PC-9 (cell line): Measurements from ENCODE around the gene LOX. TPM values are rescaled to one million over a fixed set of nuclear protein-coding genes. Genes with fewer than 3 reads are reported as not detected.

Source experiments
- BruUV-seq: library from RNA; stranded (reverse); fragments of 400-500 nt; replicated peaks from 2 replicates; lab custom pipeline; 2021; lab: Mats Ljungman, UMichigan
- CTCF ChIA-PET: fragments of 300-600 bp; sonication (Branson Sonifier 250); formaldehyde crosslinking; loops from one replicate; lab custom pipeline; 2022; ENCODE audit warnings: antibody characterized with exemption; lab: Charles Lee
- POLR2A ChIA-PET: fragments of 300-600 bp; sonication (Branson Sonifier 250); formaldehyde crosslinking; loops from one replicate; lab custom pipeline; 2022; ENCODE audit warnings: antibody characterized with exemption; ENCODE audit not compliant: unreplicated experiment; lab: Charles Lee
- DNase-seq, 2 experiments: peaks; one replicate each; pipeline versions ENCODE4 v3.0.0 to v3.0.0-alpha.2; 2015 to 2022; ENCODE audit warnings: mixed read lengths in 1 of 2
- H2AFZ ChIP-seq: fragments of 200-600 bp; sonication (generic); 2 replicates; pipeline ENCODE4 v1.8.1; 2017; ENCODE audit warnings: antibody characterized with exemption
- H3F3A ChIP-seq: fragments of 200-600 bp; sonication (generic); 2 replicates; pipeline ENCODE4 v1.8.1; 2017; ENCODE audit warnings: antibody characterized with exemption, mild to moderate bottlenecking, low read depth; ENCODE audit not compliant: insufficient read depth
- H3K27ac ChIP-seq: fragments of 200-600 bp; sonication (generic); 2 replicates; pipeline ENCODE4 v1.6.1; 2016; ENCODE audit warnings: mixed run types
- H3K27me3 ChIP-seq: fragments of 200-600 bp; sonication (generic); 2 replicates; pipeline ENCODE4 v1.6.1; 2016; ENCODE audit warnings: low read depth, mixed run types; ENCODE audit not compliant: insufficient read depth
- H3K36me3 ChIP-seq: fragments of 200-600 bp; sonication (generic); 2 replicates; pipeline ENCODE4 v1.6.1; 2016; ENCODE audit warnings: low read depth, mixed run types
- H3K4me1 ChIP-seq: fragments of 200-600 bp; sonication (generic); replicated peaks from 2 replicates; pipeline ENCODE4 v1.6.1; 2016; ENCODE audit warnings: mixed run types; ENCODE audit not compliant: insufficient read depth
- H3K4me2 ChIP-seq: fragments of 200-600 bp; sonication (generic); 2 replicates; pipeline ENCODE4 v1.6.1; 2017; ENCODE audit warnings: mixed run types
- H3K4me3 ChIP-seq: fragments of 200-600 bp; sonication (generic); 2 replicates; pipeline ENCODE4 v1.6.1; 2016; ENCODE audit warnings: mixed run types
- H3K79me2 ChIP-seq: fragments of 200-600 bp; sonication (generic); 2 replicates; pipeline ENCODE4 v1.6.1; 2017; ENCODE audit warnings: low read depth, mixed run types
- H3K9me2 ChIP-seq: fragments of 200-600 bp; sonication (generic); 2 replicates; pipeline ENCODE4 v1.8.1; 2017; ENCODE audit warnings: mild to moderate bottlenecking; ENCODE audit not compliant: insufficient read depth
- H3K9me3 ChIP-seq: fragments of 200-600 bp; sonication (generic); 2 replicates; pipeline ENCODE4 v1.8.1; 2016; ENCODE audit warnings: low read depth; ENCODE audit not compliant: insufficient read depth
- H4K20me1 ChIP-seq: fragments of 200-600 bp; sonication (generic); 2 replicates; pipeline ENCODE4 v1.8.1; 2017; ENCODE audit not compliant: insufficient read depth
- CTCF ChIP-seq: fragments of 200-600 bp; sonication (generic); conservative IDR thresholded peaks from 2 replicates; pipeline ENCODE4 v1.6.1; 2017; ENCODE audit warnings: mixed run types, antibody characterized with exemption, mild to moderate bottlenecking, moderate library complexity
- EZH2 ChIP-seq: fragments of 200-600 bp; sonication (generic); IDR thresholded peaks from 2 replicates; pipeline ENCODE4 v1.8.0; 2017; ENCODE audit warnings: antibody characterized with exemption, low read depth
- intact Hi-C: fragments of 100-400 bp; cut with micrococcal nuclease; formaldehyde crosslinking; loops from one replicate; pipeline ENCODE4 v1.10.0; 2022; ENCODE audit not compliant: unreplicated experiment
- total RNA-seq: library from RNA; stranded (reverse); gene quantifications from 2 replicates; pipeline ENCODE4 v1.2.3, GENCODE V29; 2021

LOX gene
- total RNA-seq, 1 experiment from 2014 or later, result 3.2 TPM

GRCh38 chr5:122022966-122023365, 55.1 kb downstream of the LOX start:
- Histone ChIP-seq H3K4me3 (no peak overlapping the region), H3K9me2 (no peaks in the 10 kb centered on the region), H3F3A (no peaks in the 10 kb centered on the region), H3K79me2 (no peaks in the 10 kb centered on the region), H3K4me2 (no peak overlapping the region), H3K4me1 (no peaks in the 10 kb centered on the region), H3K27ac (no peak overlapping the region), H3K9me3 (no peaks in the 10 kb centered on the region), H3K36me3 (peaks cover 7% of the 10 kb centered on the region), H4K20me1 (no peaks in the 10 kb centered on the region), H2AFZ (no peak overlapping the region; the same call in 1 of the 2 replicates), H3K27me3 (no peaks in the 10 kb centered on the region)
- DNase-seq, result no peak
- no TSS peak for BruUV-seq
- no peak for TF ChIP-seq EZH2
- no peak for TF ChIP-seq CTCF
- ChIA-PET CTCF (no interaction called here), POLR2A (no interaction called here)
- intact Hi-C loops, result no loop called here

GRCh38 chr5:122019919-122020590, 58.0 kb downstream of the LOX start:
- no peak overlapping the region for H3K27ac ChIP-seq
- H3K9me3 ChIP-seq, result no peaks in the 10 kb centered on the region
- H3F3A ChIP-seq, result no peaks in the 10 kb centered on the region
- H4K20me1 ChIP-seq, result no peaks in the 10 kb centered on the region
- no peaks in the 10 kb centered on the region for H3K79me2 ChIP-seq
- H3K27me3 ChIP-seq, result no peaks in the 10 kb centered on the region
- no peak overlapping the region for H2AFZ ChIP-seq
- H3K36me3 ChIP-seq, result peaks cover 7% of the 10 kb centered on the region
- H3K4me3 ChIP-seq, result no peak overlapping the region
- BruUV-seq, result no TSS peak
- H3K9me2 ChIP-seq, result no peaks in the 10 kb centered on the region
- no peak for TF ChIP-seq CTCF
- no peak for TF ChIP-seq EZH2
- ChIA-PET CTCF (no interaction called here), POLR2A (no interaction called here)
- intact Hi-C loops, result no loop called here
- no peaks in the 10 kb centered on the region for H3K4me1 ChIP-seq
- H3K4me2 ChIP-seq, result no peak overlapping the region
- no peak for DNase-seq

- Histone ChIP-seq H3K27ac (no peak overlapping the region), H3K36me3 (peaks cover 6% of the 10 kb centered on the region; the same call in 1 of the 2 replicates), H3K9me3 (no peaks in the 10 kb centered on the region), H3K4me2 (no peak overlapping the region), H3K79me2 (no peaks in the 10 kb centered on the region; the same call in 1 of the 2 replicates), H3F3A (no peaks in the 10 kb centered on the region), H4K20me1 (no peaks in the 10 kb centered on the region), H3K4me3 (no peak overlapping the region), H3K4me1 (no peaks in the 10 kb centered on the region), H3K27me3 (no peaks in the 10 kb centered on the region), H3K9me2 (no peaks in the 10 kb centered on the region), H2AFZ (no peak overlapping the region)
- ChIA-PET POLR2A (no interaction called here), CTCF (no interaction called here)
- TF ChIP-seq EZH2 (no peak), CTCF (no peak)
- BruUV-seq, result no TSS peak
- intact Hi-C loops, result no loop called here
- DNase-seq, result no peak
These were observed 62.6 kb downstream of the LOX start for GRCh38 chr5:122015471-122015870.
